ENCODE data around the gene CWC25.
"Not testable (repeated sequence)": the region's sequence is repeated elsewhere in the genome, so short reads cannot be mapped to it uniquely, and the experiment has no call there.

Gene CWC25

GRCh38 chr17:38790148-38790707 is 34.9 kb downstream of the CWC25 start:
- DNase-seq (ENCODE audit: low read depth, low spot score); H3K27ac ChIP-seq: not testable (repeated sequence)

- H3K27ac ChIP-seq: no peak overlapping the region
- DNase-seq (ENCODE audit: low read depth, low spot score): no peak
These were observed 35.9 kb downstream of the CWC25 start for GRCh38 chr17:38789185-38789584.

- not testable (repeated sequence) for DNase-seq (ENCODE audit: low read depth, low spot score); H3K27ac ChIP-seq
These were observed 37.1 kb downstream of the CWC25 start for GRCh38 chr17:38787999-38788398.

- peak overlapping the region; percentile 21 for H3K27ac ChIP-seq
- DNase-seq (ENCODE audit: low read depth, low spot score): no peak
These were observed 38.7 kb downstream of the CWC25 start for GRCh38 chr17:38786372-38786771.

GRCh38 chr17:38783227-38783626 is 41.9 kb downstream of the CWC25 start:
- H3K27ac ChIP-seq: no peak overlapping the region
- no peak for DNase-seq (ENCODE audit: low read depth, low spot score)

GRCh38 chr17:38779965-38780752 is 45.0 kb downstream of the CWC25 start:
- H3K27ac ChIP-seq: no peak overlapping the region
- no peak for DNase-seq (ENCODE audit: low read depth, low spot score)

GRCh38 chr17:38777641-38778250 is 47.4 kb downstream of the CWC25 start:
- no peak overlapping the region for H3K27ac ChIP-seq
- DNase-seq (ENCODE audit: low read depth, low spot score): no peak

- no peak overlapping the region for H3K27ac ChIP-seq
- no peak for DNase-seq (ENCODE audit: low read depth, low spot score)
These were observed 51.9 kb downstream of the CWC25 start for GRCh38 chr17:38773258-38773657.

- H3K27ac ChIP-seq: no peak overlapping the region
These were observed 56.7 kb downstream of the CWC25 start for GRCh38 chr17:38768417-38768816.

GRCh38 chr17:38766341-38766740 is 58.8 kb downstream of the CWC25 start:
- no peak overlapping the region for H3K27ac ChIP-seq
- DNase-seq (ENCODE audit: low read depth, low spot score): no peak

More at GRCh38 chr17:38768417-38768816, 56.7 kb downstream of the CWC25 start:
- no peak for DNase-seq (ENCODE audit: low read depth, low spot score)

- no peak overlapping the region for H3K27ac ChIP-seq
- DNase-seq (ENCODE audit: low read depth, low spot score): no peak
These were observed 62.9 kb downstream of the CWC25 start for GRCh38 chr17:38762231-38762630.

GRCh38 chr17:38761612-38762011 is 63.5 kb downstream of the CWC25 start:
- H3K27ac ChIP-seq: no peak overlapping the region

GRCh38 chr17:38753071-38753506 is 72.0 kb downstream of the CWC25 start:
- DNase-seq (ENCODE audit: low read depth, low spot score): no peak
- peak overlapping the region; percentile 77 for H3K27ac ChIP-seq

More at GRCh38 chr17:38761612-38762011, 63.5 kb downstream of the CWC25 start:
- no peak for DNase-seq (ENCODE audit: low read depth, low spot score)

GRCh38 chr17:38752308-38753070 is 72.6 kb downstream of the CWC25 start, which contains the start of gene PSMB3:
TSS of gene PSMB3 (plus strand) at chr17:38752741. CDS start at chr17:38752827, 86 bp downstream.
- DNase-seq (ENCODE audit: low read depth, low spot score): peak; percentile 98

GRCh38 chr17:38751808-38752307 is 73.3 kb downstream of the CWC25 start:
- H3K27ac ChIP-seq: peak overlapping the region; percentile 77
- no peak for DNase-seq (ENCODE audit: low read depth, low spot score)

More at GRCh38 chr17:38752308-38753070, 72.6 kb downstream of the CWC25 start, which contains the start of gene PSMB3:
- peak within 1 kb of the TSS; percentile 77 for H3K27ac ChIP-seq

- peak overlapping the region; percentile 77 for H3K27ac ChIP-seq
- no peak for DNase-seq (ENCODE audit: low read depth, low spot score)
These were observed 73.8 kb downstream of the CWC25 start for GRCh38 chr17:38751144-38751807.

All from epithelial cell of prostate (primary cell).